Hematopoietic multipotent progenitor cell (in vitro differentiated cells): Measurements from ENCODE around the gene NGF. TPM values are rescaled to one million over a fixed set of nuclear protein-coding genes. Genes with fewer than 3 reads are reported as not detected.

Experiments used
- DNase-seq, 3 donors: peaks; one replicate each; pipeline ENCODE4 v3.0.0-alpha.2; 2011 to 2015; ENCODE audit warnings: low read depth in 2 of 3, low spot score in 2 of 3
- total RNA-seq: library from RNA; depleted of rRNA; stranded (reverse); fragments of >200 nt; gene quantifications from one replicate; pipeline ENCODE4 v1.2.3, GENCODE V29; 2012

NGF gene
- total RNA-seq, 1 donor, result not detected

GRCh38 chr1:115284209-115284608 lies 53.8 kb downstream of the NGF start:
- no peak for DNase-seq

- DNase-seq, result no peak
Measured at GRCh38 chr1:115283681-115284146, 54.3 kb downstream of the NGF start.

- no peak for DNase-seq
Measured at GRCh38 chr1:115283249-115283648, 54.8 kb downstream of the NGF start.

- DNase-seq, result peak in 1 of 3 donors; percentile 56
Measured at GRCh38 chr1:115282807-115283208, 55.2 kb downstream of the NGF start.

- DNase-seq, result no peak
Measured at GRCh38 chr1:115281143-115281542, 56.9 kb downstream of the NGF start.

GRCh38 chr1:115280064-115280463 lies 58.0 kb downstream of the NGF start:
- no peak for DNase-seq

- no peak for DNase-seq
Measured at GRCh38 chr1:115278211-115278610, 59.8 kb downstream of the NGF start.

GRCh38 chr1:115277276-115277675 lies 60.8 kb downstream of the NGF start:
- DNase-seq, result no peak

- DNase-seq, result peak in 2 of 3 donors; percentile 17 to 57
Measured at GRCh38 chr1:115275216-115275615, 62.8 kb downstream of the NGF start.

GRCh38 chr1:115274467-115274866 lies 63.6 kb downstream of the NGF start:
- DNase-seq, result no peak

GRCh38 chr1:115266729-115267421 lies 71.2 kb downstream of the NGF start:
- DNase-seq, result no peak

- DNase-seq, result no peak
Measured at GRCh38 chr1:115265099-115265498, 73.0 kb downstream of the NGF start.

- DNase-seq, result no peak
Measured at GRCh38 chr1:115262886-115263285, 75.2 kb downstream of the NGF start.

GRCh38 chr1:115261496-115261895 lies 76.6 kb downstream of the NGF start:
- no peak for DNase-seq

- DNase-seq, result no peak
Measured at GRCh38 chr1:115258302-115258866, 79.7 kb downstream of the NGF start.

GRCh38 chr1:115257591-115257990 lies 80.5 kb downstream of the NGF start:
- DNase-seq, result no peak

- no peak for DNase-seq
Measured at GRCh38 chr1:115255154-115255553, 82.9 kb downstream of the NGF start.

GRCh38 chr1:115252585-115252984 lies 85.5 kb downstream of the NGF start:
- no peak for DNase-seq

GRCh38 chr1:115251856-115252255 lies 86.2 kb downstream of the NGF start:
- no peak for DNase-seq

GRCh38 chr1:115251340-115251748 lies 86.7 kb downstream of the NGF start:
- no peak for DNase-seq

GRCh38 chr1:115246526-115246925 lies 91.5 kb downstream of the NGF start:
- DNase-seq, result no peak

- DNase-seq, result no peak
Measured at GRCh38 chr1:115245227-115245626, 92.8 kb downstream of the NGF start.

GRCh38 chr1:115242543-115242942 lies 95.5 kb downstream of the NGF start:
- DNase-seq, result no peak
